22Rv1 (cell line): ENCODE measurements around the gene TYW3.

Source experiments
- H3K27ac ChIP-seq: fragments of 450-650 bp; 2 replicates; pipeline ENCODE4 v1.5.1; 2017
- CTCF ChIP-seq: fragments of 450-650 bp; IDR thresholded peaks from 2 replicates; pipeline ENCODE4 v1.5.1; 2017; ENCODE audit warnings: mild to moderate bottlenecking
- ZFX ChIP-seq: fragments of 450-650 bp; IDR thresholded peaks from 2 replicates; pipeline ENCODE4 v1.6.1; 2017; ENCODE audit warnings: antibody characterized with exemption, borderline replicate concordance

TYW3 gene

GRCh38 chr1:74715236-74715502, 17.8 kb upstream of the TYW3 start:
- no peak overlapping the region for H3K27ac ChIP-seq
- no peak for TF ChIP-seq CTCF
- TF ChIP-seq ZFX, result no peak

GRCh38 chr1:74715806-74716205, 17.1 kb upstream of the TYW3 start:
- no peak overlapping the region for H3K27ac ChIP-seq
- TF ChIP-seq CTCF, result no peak
- no peak for TF ChIP-seq ZFX

GRCh38 chr1:74716822-74717221, 16.1 kb upstream of the TYW3 start:
- no peak overlapping the region for H3K27ac ChIP-seq
- TF ChIP-seq CTCF, result no peak
- TF ChIP-seq ZFX, result no peak

GRCh38 chr1:74717626-74718025, 15.3 kb upstream of the TYW3 start:
- no peak overlapping the region for H3K27ac ChIP-seq
- TF ChIP-seq ZFX (no peak), CTCF (no peak)

- TF ChIP-seq ZFX (no peak), CTCF (no peak)
- H3K27ac ChIP-seq, result no peak overlapping the region
Measured at GRCh38 chr1:74726063-74726462, 6.9 kb upstream of the TYW3 start.

GRCh38 chr1:74728736-74729135, 4.2 kb upstream of the TYW3 start:
- TF ChIP-seq CTCF, result no peak
- TF ChIP-seq ZFX, result no peak
- no peak overlapping the region for H3K27ac ChIP-seq

GRCh38 chr1:74729741-74730478, 3.0 kb upstream of the TYW3 start:
- H3K27ac ChIP-seq, result peak overlapping the region; percentile 75
- TF ChIP-seq ZFX (no peak), CTCF (no peak)
